Measurements from ENCODE around the gene GDA. TPM values are rescaled to one million over a fixed set of nuclear protein-coding genes. Genes with fewer than 3 reads are reported as not detected.

GDA gene
- polyA plus RNA-seq, 2 donors, result 0.04 to 0.11 TPM

GRCh38 chr9:72217306-72217842, 68.1 kb downstream of the GDA start:
- Histone ChIP-seq H3K9me3 (ENCODE audit: control insufficient read depth in 2 of 2, insufficient read depth in 1 of 2, low read depth in 1 of 2, low read length in 1 of 2) (no peaks in the 10 kb centered on the region), H3K27ac (ENCODE audit: low read depth in 2 of 2, low read length in 1 of 2) (no peak overlapping the region), H3K27me3 (ENCODE audit: control insufficient read depth in 1 of 2, insufficient read depth in 2 of 2, low read length in 2 of 2) (peaks cover 0 to 2% of the 10 kb centered on the region in 2 donors), H3K4me1 (ENCODE audit: control insufficient read depth in 2 of 2, insufficient read depth in 2 of 2, low read length in 1 of 2) (no peaks in the 10 kb centered on the region), H3K4me3 (ENCODE audit: low read depth in 1 of 2, low read length in 2 of 2) (no peak overlapping the region), H3K36me3 (ENCODE audit: control insufficient read depth in 2 of 2, insufficient read depth in 2 of 2, low read length in 1 of 2) (no peaks in the 10 kb centered on the region)
- WGBS, 2 donors, result 38 to 58% methylated on average over 3 of the region's 3 CpGs

DNA sequence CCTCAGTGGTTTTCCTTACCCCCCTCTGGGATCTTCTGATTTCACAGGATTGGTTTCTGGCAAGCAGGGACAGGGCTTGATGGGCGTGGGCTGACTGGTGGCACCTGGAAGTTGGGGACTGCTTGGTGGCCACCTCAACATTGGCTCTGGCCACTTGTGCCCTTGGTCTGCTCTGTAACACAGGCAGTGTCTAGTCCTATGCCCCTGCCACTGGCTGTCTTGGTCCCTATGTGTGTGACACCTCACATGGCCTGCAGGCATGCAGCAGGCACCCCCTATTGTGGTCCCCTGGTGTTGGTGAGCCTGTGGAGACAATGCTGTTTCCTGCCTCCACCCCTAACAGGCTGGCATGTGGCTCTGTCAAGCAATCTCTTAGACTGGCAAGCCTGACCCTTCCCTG, 71.3 kb downstream of the GDA start:
- Histone ChIP-seq H3K4me3 (ENCODE audit: low read depth in 1 of 2, low read length in 2 of 2) (no peak overlapping the region), H3K9me3 (ENCODE audit: control insufficient read depth in 2 of 2, insufficient read depth in 1 of 2, low read depth in 1 of 2, low read length in 1 of 2) (no peaks in the 10 kb centered on the region), H3K36me3 (ENCODE audit: control insufficient read depth in 2 of 2, insufficient read depth in 2 of 2, low read length in 1 of 2) (no peaks in the 10 kb centered on the region), H3K27ac (ENCODE audit: low read depth in 2 of 2, low read length in 1 of 2) (no peak overlapping the region), H3K4me1 (ENCODE audit: control insufficient read depth in 2 of 2, insufficient read depth in 2 of 2, low read length in 1 of 2) (no peaks in the 10 kb centered on the region), H3K27me3 (ENCODE audit: control insufficient read depth in 1 of 2, insufficient read depth in 2 of 2, low read length in 2 of 2) (peaks cover 0 to 2% of the 10 kb centered on the region in 2 donors)
- 88 to 91% methylated on average over 1 of the region's 1 CpG for WGBS, 2 donors

- WGBS, 2 donors, result 82 to 85% methylated on average over 2 of the region's 2 CpGs
- no peaks in the 10 kb centered on the region for H3K4me1 ChIP-seq (ENCODE audit: control insufficient read depth in 2 of 2, insufficient read depth in 2 of 2, low read length in 1 of 2)
- H3K36me3 ChIP-seq (ENCODE audit: control insufficient read depth in 2 of 2, insufficient read depth in 2 of 2, low read length in 1 of 2), result no peaks in the 10 kb centered on the region
Measured at GRCh38 chr9:72226146-72226812, 77.0 kb downstream of the GDA start.

GRCh38 chr9:72228282-72228681, 79.0 kb downstream of the GDA start:
- Histone ChIP-seq H3K27ac (ENCODE audit: low read depth in 2 of 2, low read length in 1 of 2) (no peak overlapping the region), H3K4me1 (ENCODE audit: control insufficient read depth in 2 of 2, insufficient read depth in 2 of 2, low read length in 1 of 2) (no peaks in the 10 kb centered on the region), H3K4me3 (ENCODE audit: low read depth in 1 of 2, low read length in 2 of 2) (no peak overlapping the region), H3K36me3 (ENCODE audit: control insufficient read depth in 2 of 2, insufficient read depth in 2 of 2, low read length in 1 of 2) (no peaks in the 10 kb centered on the region), H3K9me3 (ENCODE audit: control insufficient read depth in 2 of 2, insufficient read depth in 1 of 2, low read depth in 1 of 2, low read length in 1 of 2) (no peaks in the 10 kb centered on the region), H3K27me3 (ENCODE audit: control insufficient read depth in 1 of 2, insufficient read depth in 2 of 2, low read length in 2 of 2) (no peaks in the 10 kb centered on the region)
- WGBS, 2 donors, result 78 to 88% methylated on average over 3 of the region's 3 CpGs

More at GRCh38 chr9:72226146-72226812, 77.0 kb downstream of the GDA start:
- Histone ChIP-seq H3K27me3 (ENCODE audit: control insufficient read depth in 1 of 2, insufficient read depth in 2 of 2, low read length in 2 of 2) (no peaks in the 10 kb centered on the region), H3K9me3 (ENCODE audit: control insufficient read depth in 2 of 2, insufficient read depth in 1 of 2, low read depth in 1 of 2, low read length in 1 of 2) (no peaks in the 10 kb centered on the region), H3K4me3 (ENCODE audit: low read depth in 1 of 2, low read length in 2 of 2) (no peak overlapping the region), H3K27ac (ENCODE audit: low read depth in 2 of 2, low read length in 1 of 2) (no peak overlapping the region)

DNA sequence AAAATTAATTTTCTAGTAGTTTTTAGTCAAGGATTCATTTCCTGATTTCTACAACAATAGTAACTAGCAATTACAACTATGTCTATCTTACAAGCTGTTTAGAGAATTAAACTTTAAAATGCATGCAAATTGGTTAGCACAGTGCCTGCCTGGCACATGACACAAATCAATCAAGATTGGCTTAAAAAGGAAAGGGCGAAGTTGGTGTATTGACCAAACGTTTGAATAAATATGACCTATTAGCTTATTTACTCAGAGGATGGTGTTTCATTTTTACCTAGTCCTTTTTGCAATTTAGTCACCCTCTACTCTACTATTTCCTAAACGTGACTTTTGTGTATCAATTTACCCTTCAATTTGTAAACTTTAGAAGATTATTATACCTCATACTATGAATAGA, 83.5 kb downstream of the GDA start:
- H3K27me3 ChIP-seq (ENCODE audit: control insufficient read depth in 1 of 2, insufficient read depth in 2 of 2, low read length in 2 of 2), result no peaks in the 10 kb centered on the region
- no peak overlapping the region for H3K27ac ChIP-seq (ENCODE audit: low read depth in 2 of 2, low read length in 1 of 2)
- no peaks in the 10 kb centered on the region for H3K4me1 ChIP-seq (ENCODE audit: control insufficient read depth in 2 of 2, insufficient read depth in 2 of 2, low read length in 1 of 2)
- WGBS, 2 donors, result 49 to 56% methylated on average over 3 of the region's 3 CpGs
- H3K9me3 ChIP-seq (ENCODE audit: control insufficient read depth in 2 of 2, insufficient read depth in 1 of 2, low read depth in 1 of 2, low read length in 1 of 2), result no peaks in the 10 kb centered on the region
- H3K36me3 ChIP-seq (ENCODE audit: control insufficient read depth in 2 of 2, insufficient read depth in 2 of 2, low read length in 1 of 2), result no peaks in the 10 kb centered on the region
- no peak overlapping the region for H3K4me3 ChIP-seq (ENCODE audit: low read depth in 1 of 2, low read length in 2 of 2)

DNA sequence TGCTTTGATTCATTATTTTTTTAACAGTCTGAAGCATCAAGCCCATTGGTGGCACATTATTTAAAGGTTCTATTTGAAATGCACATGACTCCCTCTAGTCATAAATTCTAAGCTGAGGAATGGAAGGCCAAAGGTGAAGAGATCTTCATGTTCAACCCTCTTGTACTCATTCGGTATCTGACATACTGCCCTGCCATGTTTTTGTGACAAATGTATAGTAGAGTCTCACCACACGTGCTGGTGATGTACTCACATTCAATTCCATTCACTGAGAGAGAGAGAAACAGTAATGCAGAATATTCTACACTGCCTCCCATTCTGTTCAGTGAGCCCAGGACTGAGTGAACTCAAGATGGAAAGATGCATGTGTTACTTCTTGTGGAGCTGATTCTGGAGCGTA, 98.3 kb downstream of the GDA start:
- WGBS, 2 donors, result 80 to 87% methylated on average over 3 of the region's 3 CpGs
- no peaks in the 10 kb centered on the region for H3K36me3 ChIP-seq (ENCODE audit: control insufficient read depth in 2 of 2, insufficient read depth in 2 of 2, low read length in 1 of 2)

GRCh38 chr9:72251589-72251988, 102.3 kb downstream of the GDA start:
- WGBS, 2 donors, result 67 to 84% methylated on average over 1 of the region's 1 CpG
- Histone ChIP-seq H3K4me1 (ENCODE audit: control insufficient read depth in 2 of 2, insufficient read depth in 2 of 2, low read length in 1 of 2) (no peaks in the 10 kb centered on the region), H3K4me3 (ENCODE audit: low read depth in 1 of 2, low read length in 2 of 2) (no peak overlapping the region), H3K27me3 (ENCODE audit: control insufficient read depth in 1 of 2, insufficient read depth in 2 of 2, low read length in 2 of 2) (no peaks in the 10 kb centered on the region), H3K36me3 (ENCODE audit: control insufficient read depth in 2 of 2, insufficient read depth in 2 of 2, low read length in 1 of 2) (no peaks in the 10 kb centered on the region), H3K27ac (ENCODE audit: low read depth in 2 of 2, low read length in 1 of 2) (no peak overlapping the region), H3K9me3 (ENCODE audit: control insufficient read depth in 2 of 2, insufficient read depth in 1 of 2, low read depth in 1 of 2, low read length in 1 of 2) (no peaks in the 10 kb centered on the region)

More for the DNA sequence above, 98.3 kb downstream of the GDA start:
- H3K9me3 ChIP-seq (ENCODE audit: control insufficient read depth in 2 of 2, insufficient read depth in 1 of 2, low read depth in 1 of 2, low read length in 1 of 2), result no peaks in the 10 kb centered on the region
- H3K4me1 ChIP-seq (ENCODE audit: control insufficient read depth in 2 of 2, insufficient read depth in 2 of 2, low read length in 1 of 2), result no peaks in the 10 kb centered on the region
- no peak overlapping the region for H3K27ac ChIP-seq (ENCODE audit: low read depth in 2 of 2, low read length in 1 of 2)
- H3K4me3 ChIP-seq (ENCODE audit: low read depth in 1 of 2, low read length in 2 of 2), result no peak overlapping the region
- no peaks in the 10 kb centered on the region for H3K27me3 ChIP-seq (ENCODE audit: control insufficient read depth in 1 of 2, insufficient read depth in 2 of 2, low read length in 2 of 2)

- WGBS, 2 donors, result 50 to 54% methylated on average over 3 of the region's 3 CpGs
- no peak overlapping the region for H3K27ac ChIP-seq (ENCODE audit: low read depth in 2 of 2, low read length in 1 of 2)
- H3K4me3 ChIP-seq (ENCODE audit: low read depth in 1 of 2, low read length in 2 of 2), result no peak overlapping the region
- H3K4me1 ChIP-seq (ENCODE audit: control insufficient read depth in 2 of 2, insufficient read depth in 2 of 2, low read length in 1 of 2), result no peaks in the 10 kb centered on the region
- no peaks in the 10 kb centered on the region for H3K27me3 ChIP-seq (ENCODE audit: control insufficient read depth in 1 of 2, insufficient read depth in 2 of 2, low read length in 2 of 2)
- H3K36me3 ChIP-seq (ENCODE audit: control insufficient read depth in 2 of 2, insufficient read depth in 2 of 2, low read length in 1 of 2), result no peaks in the 10 kb centered on the region
- H3K9me3 ChIP-seq (ENCODE audit: control insufficient read depth in 2 of 2, insufficient read depth in 1 of 2, low read depth in 1 of 2, low read length in 1 of 2), result no peaks in the 10 kb centered on the region
Measured at GRCh38 chr9:72254901-72255545, 105.8 kb downstream of the GDA start.

DNA sequence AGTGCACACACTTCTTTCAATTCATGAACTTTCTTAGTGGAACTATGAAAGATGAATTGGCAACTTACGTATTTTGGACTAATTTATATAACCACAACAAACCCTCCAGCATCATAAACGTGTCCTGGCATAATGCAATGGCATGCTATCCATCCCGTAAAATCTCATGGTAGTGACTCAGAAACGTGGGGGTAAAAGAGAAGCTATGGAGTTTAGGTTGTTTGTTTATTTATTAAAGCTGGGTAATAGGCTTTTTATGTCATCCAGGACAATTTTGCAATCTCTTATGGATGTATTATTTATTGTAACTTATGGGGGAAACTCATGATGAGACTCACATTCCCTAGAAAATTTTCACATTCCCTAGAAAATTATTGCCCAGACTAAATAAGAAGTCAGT, 106.3 kb downstream of the GDA start:
- WGBS, 2 donors, result 39 to 58% methylated on average over 4 of the region's 4 CpGs
- H3K9me3 ChIP-seq (ENCODE audit: control insufficient read depth in 2 of 2, insufficient read depth in 1 of 2, low read depth in 1 of 2, low read length in 1 of 2), result no peaks in the 10 kb centered on the region
- no peak overlapping the region for H3K27ac ChIP-seq (ENCODE audit: low read depth in 2 of 2, low read length in 1 of 2)
- H3K27me3 ChIP-seq (ENCODE audit: control insufficient read depth in 1 of 2, insufficient read depth in 2 of 2, low read length in 2 of 2), result no peaks in the 10 kb centered on the region
- no peaks in the 10 kb centered on the region for H3K36me3 ChIP-seq (ENCODE audit: control insufficient read depth in 2 of 2, insufficient read depth in 2 of 2, low read length in 1 of 2)
- H3K4me3 ChIP-seq (ENCODE audit: low read depth in 1 of 2, low read length in 2 of 2), result no peak overlapping the region
- H3K4me1 ChIP-seq (ENCODE audit: control insufficient read depth in 2 of 2, insufficient read depth in 2 of 2, low read length in 1 of 2), result no peaks in the 10 kb centered on the region

- H3K4me1 ChIP-seq (ENCODE audit: control insufficient read depth in 2 of 2, insufficient read depth in 2 of 2, low read length in 1 of 2), result no peaks in the 10 kb centered on the region
- H3K4me3 ChIP-seq (ENCODE audit: low read depth in 1 of 2, low read length in 2 of 2), result no peak overlapping the region
- no peaks in the 10 kb centered on the region for H3K9me3 ChIP-seq (ENCODE audit: control insufficient read depth in 2 of 2, insufficient read depth in 1 of 2, low read depth in 1 of 2, low read length in 1 of 2)
- H3K36me3 ChIP-seq (ENCODE audit: control insufficient read depth in 2 of 2, insufficient read depth in 2 of 2, low read length in 1 of 2), result no peaks in the 10 kb centered on the region
- no peak overlapping the region for H3K27ac ChIP-seq (ENCODE audit: low read depth in 2 of 2, low read length in 1 of 2)
- 84 to 86% methylated on average over 6 of the region's 6 CpGs for WGBS, 2 donors
- no peaks in the 10 kb centered on the region for H3K27me3 ChIP-seq (ENCODE audit: control insufficient read depth in 1 of 2, insufficient read depth in 2 of 2, low read length in 2 of 2)
Measured at GRCh38 chr9:72256931-72257330, 107.7 kb downstream of the GDA start.
